GM23248 (cell line): Measurements from ENCODE around the gene FAM187B.

Experiments
- EZH2 ChIP-seq: fragments of 200-600 bp; sonication (generic); IDR thresholded peaks from 2 replicates; pipeline ENCODE4 v1.6.1; 2018; ENCODE audit warnings: antibody characterized with exemption, mild to moderate bottlenecking; ENCODE audit not compliant: insufficient read depth, poor library complexity, severe bottlenecking
- EZH2phosphoT487 ChIP-seq: fragments of 200-600 bp; sonication (generic); IDR thresholded peaks from 2 replicates; pipeline ENCODE4 v1.6.1; 2018; ENCODE audit warnings: antibody characterized with exemption, moderate library complexity, mild to moderate bottlenecking, low read depth; ENCODE audit not compliant: insufficient read depth

GRCh38 chr19:35206379-35206778 lies 22.2 kb downstream of the FAM187B start:
- TF ChIP-seq EZH2 (no peak), EZH2phosphoT487 (no peak)
